ENCODE data around the gene TMEM239. TPM values are rescaled to one million over a fixed set of nuclear protein-coding genes. Genes with fewer than 3 reads are reported as not detected.

The TMEM239 gene
- total RNA-seq, 1 donor from 2014 or later = not detected

DNA sequence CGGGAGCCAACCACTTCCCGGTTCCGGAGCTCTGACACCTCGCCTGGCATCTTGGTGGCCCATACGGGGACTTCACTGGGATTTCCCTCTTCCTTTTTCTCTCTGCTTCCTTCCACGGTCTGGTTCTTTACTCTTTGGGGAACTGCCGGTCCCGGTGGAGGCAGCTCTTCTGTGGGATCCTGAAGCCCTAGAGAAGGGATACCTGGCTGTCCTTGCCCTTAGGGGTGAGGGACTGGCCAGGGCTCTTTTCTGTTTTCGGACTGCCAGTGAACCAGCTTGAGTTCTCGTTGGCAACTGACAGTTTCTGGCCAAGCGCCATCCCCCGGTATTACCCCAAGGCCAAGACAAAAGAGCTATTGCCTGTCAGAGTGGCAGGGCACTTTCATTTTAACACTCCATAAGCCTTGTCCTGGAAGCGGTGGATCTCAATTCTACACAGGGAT, 14.9 kb upstream of the TMEM239 start:
- DNase-seq (ENCODE audit: low read depth, low spot score) = no peak
- TF ChIP-seq, protein P1, sequence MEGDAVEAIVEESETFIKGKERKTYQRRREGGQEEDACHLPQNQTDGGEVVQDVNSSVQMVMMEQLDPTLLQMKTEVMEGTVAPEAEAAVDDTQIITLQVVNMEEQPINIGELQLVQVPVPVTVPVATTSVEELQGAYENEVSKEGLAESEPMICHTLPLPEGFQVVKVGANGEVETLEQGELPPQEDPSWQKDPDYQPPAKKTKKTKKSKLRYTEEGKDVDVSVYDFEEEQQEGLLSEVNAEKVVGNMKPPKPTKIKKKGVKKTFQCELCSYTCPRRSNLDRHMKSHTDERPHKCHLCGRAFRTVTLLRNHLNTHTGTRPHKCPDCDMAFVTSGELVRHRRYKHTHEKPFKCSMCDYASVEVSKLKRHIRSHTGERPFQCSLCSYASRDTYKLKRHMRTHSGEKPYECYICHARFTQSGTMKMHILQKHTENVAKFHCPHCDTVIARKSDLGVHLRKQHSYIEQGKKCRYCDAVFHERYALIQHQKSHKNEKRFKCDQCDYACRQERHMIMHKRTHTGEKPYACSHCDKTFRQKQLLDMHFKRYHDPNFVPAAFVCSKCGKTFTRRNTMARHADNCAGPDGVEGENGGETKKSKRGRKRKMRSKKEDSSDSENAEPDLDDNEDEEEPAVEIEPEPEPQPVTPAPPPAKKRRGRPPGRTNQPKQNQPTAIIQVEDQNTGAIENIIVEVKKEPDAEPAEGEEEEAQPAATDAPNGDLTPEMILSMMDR (conservative IDR thresholded peaks at IDR 0.05) = no peak
- no peaks in the 10 kb centered on the region for H3K9me3 Mint-ChIP-seq
- peaks cover 5% of the 10 kb centered on the region for H3K36me3 Mint-ChIP-seq (ENCODE audit: low read depth)
- H3K27ac Mint-ChIP-seq (ENCODE audit: unreplicated experiment) = peak overlapping the region; percentile 84
- H3K27me3 Mint-ChIP-seq (ENCODE audit: low read depth) = peaks cover 11% of the 10 kb centered on the region
- H3K4me3 Mint-ChIP-seq = peak overlapping the region; percentile 96
- H3K4me1 Mint-ChIP-seq = peaks cover 35% of the 10 kb centered on the region

DNA sequence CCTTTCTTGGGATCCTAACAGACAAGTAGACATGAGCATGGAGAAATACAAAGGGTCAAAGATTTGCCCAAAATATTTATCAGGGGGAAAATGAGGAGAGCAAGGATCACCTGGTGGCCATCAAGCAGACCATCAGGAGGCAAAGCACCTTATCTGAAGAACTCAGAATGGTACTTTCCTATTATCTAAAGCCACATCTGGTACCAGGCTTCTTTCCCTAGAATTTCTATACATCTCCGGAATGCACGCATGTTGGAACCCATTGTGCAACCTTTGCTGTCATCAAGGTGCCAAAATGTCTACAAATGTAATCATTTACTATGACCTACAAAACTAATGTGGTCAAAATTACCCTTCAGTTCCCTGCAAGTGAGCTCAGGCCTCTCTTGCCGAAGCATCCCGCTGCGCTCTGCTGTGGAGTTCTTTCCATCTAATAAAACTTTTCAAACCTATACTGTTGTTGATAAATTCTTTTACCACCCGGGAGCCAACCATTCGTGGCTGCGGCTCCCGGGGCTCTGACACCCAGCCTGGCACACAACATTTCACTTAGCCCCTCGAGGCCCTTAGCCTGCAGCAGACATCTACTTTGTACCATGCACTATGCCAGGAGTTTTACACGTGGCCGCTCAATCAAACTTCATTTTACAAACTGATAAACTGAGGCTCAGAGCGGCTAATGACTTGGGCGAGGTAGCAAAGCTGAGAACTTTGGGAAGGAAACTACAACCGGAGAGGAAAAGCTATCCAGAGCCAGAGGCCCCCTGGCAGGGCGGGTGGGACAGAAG, 11.9 kb upstream of the TMEM239 start:
- no peak for DNase-seq (ENCODE audit: low read depth, low spot score)
- peaks cover 3% of the 10 kb centered on the region for H3K36me3 Mint-ChIP-seq (ENCODE audit: low read depth)
- peaks cover 5% of the 10 kb centered on the region for H3K9me3 Mint-ChIP-seq
- TF ChIP-seq, protein P1 (conservative IDR thresholded peaks at IDR 0.05) = no peak
- H3K27ac Mint-ChIP-seq (ENCODE audit: unreplicated experiment) = peak overlapping the region; percentile 16
- H3K27me3 Mint-ChIP-seq (ENCODE audit: low read depth) = peaks cover 16% of the 10 kb centered on the region
- H3K4me1 Mint-ChIP-seq = peaks cover 35% of the 10 kb centered on the region
- no peak overlapping the region for H3K4me3 Mint-ChIP-seq

DNA sequence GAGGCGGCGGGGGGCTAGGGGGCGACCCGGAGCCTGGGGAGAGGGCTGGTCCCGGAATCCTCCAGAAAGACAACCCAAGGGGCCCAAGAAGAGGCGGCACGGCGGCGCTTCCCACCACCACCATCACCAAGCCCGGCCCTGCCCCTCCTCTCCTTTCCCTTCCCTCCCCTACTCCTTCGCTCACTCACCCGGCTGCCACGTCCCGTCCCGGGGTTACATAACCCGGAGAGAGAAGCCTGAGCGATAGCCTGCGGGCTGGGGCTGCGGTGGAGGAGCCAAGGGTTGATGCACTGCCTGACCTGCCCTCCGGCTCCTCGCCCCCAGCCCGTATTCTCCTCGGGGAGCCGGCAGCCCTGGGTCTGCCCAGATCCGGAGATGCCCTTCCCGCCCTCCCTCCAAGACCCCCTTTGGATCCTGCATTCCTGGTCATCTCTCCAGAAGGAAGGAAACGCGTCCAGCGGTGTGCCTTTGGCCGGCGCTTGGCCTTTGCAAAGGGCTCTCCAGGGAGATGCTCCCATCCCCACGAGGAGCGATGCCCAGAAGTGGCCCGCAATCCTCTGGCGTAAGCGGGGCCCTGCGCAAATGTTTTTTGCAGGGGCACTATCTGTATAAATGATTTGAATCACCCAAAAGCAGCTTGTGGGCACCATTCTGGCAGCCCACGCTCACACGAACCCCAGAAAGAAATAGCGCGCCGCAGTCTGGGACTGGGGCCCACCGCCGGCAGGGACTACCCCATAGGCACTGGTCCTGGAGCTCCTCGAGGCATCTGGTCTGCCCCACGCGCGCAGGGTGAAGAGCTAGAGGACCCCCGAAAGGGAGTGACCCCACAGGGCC, 11.1 kb upstream of the TMEM239 start:
- TF ChIP-seq, protein P1 (conservative IDR thresholded peaks at IDR 0.05) = no peak
- peaks cover 5% of the 10 kb centered on the region for H3K9me3 Mint-ChIP-seq
- H3K27ac Mint-ChIP-seq (ENCODE audit: unreplicated experiment) = no peak overlapping the region
- no peak for DNase-seq (ENCODE audit: low read depth, low spot score)
- no peak overlapping the region for H3K4me3 Mint-ChIP-seq
- H3K36me3 Mint-ChIP-seq (ENCODE audit: low read depth) = peaks cover 3% of the 10 kb centered on the region
- H3K27me3 Mint-ChIP-seq (ENCODE audit: low read depth) = peaks cover 16% of the 10 kb centered on the region
- peaks cover 27% of the 10 kb centered on the region for H3K4me1 Mint-ChIP-seq

GRCh38 chr20:2805689-2806350, 10.3 kb upstream of the TMEM239 start:
- Mint-ChIP-seq H3K4me1 (peaks cover 23% of the 10 kb centered on the region), H3K27me3 (ENCODE audit: low read depth) (peaks cover 16% of the 10 kb centered on the region), H3K4me3 (peak overlapping the region; percentile 18), H3K9me3 (peaks cover 5% of the 10 kb centered on the region), H3K36me3 (ENCODE audit: low read depth) (peaks cover 3% of the 10 kb centered on the region), H3K27ac (ENCODE audit: unreplicated experiment) (no peak overlapping the region)
- TF ChIP-seq, protein P1 (conservative IDR thresholded peaks at IDR 0.05) = no peak
- DNase-seq (ENCODE audit: low read depth, low spot score) = no peak

DNA sequence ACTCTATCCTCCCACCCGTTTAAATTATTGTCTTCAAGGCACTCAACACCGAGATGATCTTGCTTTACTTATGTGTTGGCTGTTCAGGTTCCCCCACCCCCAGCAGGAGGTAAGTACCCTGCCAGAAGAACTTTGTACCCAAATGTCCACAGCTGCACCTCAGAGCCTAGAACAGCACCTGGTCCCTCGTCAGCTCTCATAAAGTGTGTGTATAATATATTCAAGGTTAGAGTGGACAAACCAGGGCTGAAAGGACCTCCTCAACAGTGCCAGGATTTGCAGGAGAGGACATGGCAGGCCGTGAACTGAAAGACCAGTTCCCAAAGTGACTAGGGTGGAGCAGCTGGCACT, 9.8 kb upstream of the TMEM239 start:
- Mint-ChIP-seq H3K4me3 (peak overlapping the region; percentile 18), H3K27ac (ENCODE audit: unreplicated experiment) (no peak overlapping the region), H3K27me3 (ENCODE audit: low read depth) (peaks cover 20% of the 10 kb centered on the region), H3K36me3 (ENCODE audit: low read depth) (peaks cover 3% of the 10 kb centered on the region), H3K9me3 (peaks cover 8% of the 10 kb centered on the region), H3K4me1 (peaks cover 18% of the 10 kb centered on the region)
- DNase-seq (ENCODE audit: low read depth, low spot score) = no peak
- TF ChIP-seq, protein P1 (conservative IDR thresholded peaks at IDR 0.05) = no peak
